Measurements from ENCODE around the gene ISM1. TPM values are rescaled to one million over a fixed set of nuclear protein-coding genes. Genes with fewer than 3 reads are reported as not detected.
A peak's percentile ranks its signal among the peaks of the same experiment; 100 is the strongest.

ISM1 gene
- total and polyA plus RNA-seq, 2 of the 13 experiments (the other 11 are each of a cell fraction or from before 2014, with no cell fraction given) = 0.40 to 1.4 TPM

DNA sequence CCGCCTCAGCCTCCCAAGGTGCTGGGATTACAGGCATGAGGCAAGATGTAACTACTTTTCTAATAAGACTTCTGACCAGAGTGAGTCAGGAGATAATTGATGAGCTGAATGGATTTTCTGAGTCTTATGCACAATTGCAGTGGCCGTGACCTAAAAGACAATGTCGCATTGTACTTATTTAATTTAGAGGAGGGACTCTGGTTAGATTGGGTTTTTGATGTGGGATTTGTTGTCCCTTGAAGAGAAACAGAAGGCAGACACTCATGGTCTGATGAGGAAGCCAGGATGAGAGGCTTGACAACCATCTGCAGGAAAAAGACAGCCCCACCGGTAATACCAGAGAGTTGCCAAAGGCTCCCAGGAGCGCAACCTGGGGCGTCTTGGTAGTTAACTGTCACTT is 68.0 kb downstream of the ISM1 start:
- no peak overlapping the region for H3K9ac ChIP-seq (ENCODE audit: insufficient read depth, low read depth, low read length)

DNA sequence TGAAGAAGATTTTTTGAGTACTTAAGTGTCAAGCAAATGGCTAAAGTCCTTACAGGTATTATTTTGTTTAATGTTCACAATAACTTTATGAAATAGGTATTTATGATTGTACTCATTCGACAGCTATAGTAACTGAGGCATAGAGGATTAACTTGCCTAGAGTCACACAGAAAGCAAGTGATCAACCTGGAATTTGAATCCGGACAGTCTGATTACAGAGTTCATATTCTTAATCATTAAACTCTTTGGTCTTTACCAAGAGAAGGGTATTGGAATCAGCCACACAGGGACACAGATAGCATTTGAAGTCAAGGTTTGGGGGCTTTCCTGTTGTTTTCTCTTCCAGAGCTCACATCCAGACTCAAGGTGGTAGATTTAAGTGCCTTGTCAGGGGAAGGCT is 69.7 kb downstream of the ISM1 start:
- no peak for DNase-seq (ENCODE audit: low spot score)
- in situ Hi-C loops (cut with HindIII; ENCODE audit: extremely low pct_ligation_motif_present, low pct_unique_long_range_greater_than_20kb) = loop anchor here (25.0 kb wide), 1 partner anchor 328 kb away; no protein-coding TSS in a partner anchor
- H4K20me1 ChIP-seq (ENCODE audit: insufficient read depth, low read length) = no peaks in the 10 kb centered on the region
- no peak overlapping the region for H3K9ac ChIP-seq (ENCODE audit: insufficient read depth, low read depth, low read length)
- no peaks in the 10 kb centered on the region for H3K9me3 ChIP-seq (ENCODE audit: low read length)
- ATAC-seq = no peak
- 85% methylated on average over 2 of the region's 2 CpGs for WGBS (ENCODE audit: low lambda C conversion rate)
- H3K27ac ChIP-seq (ENCODE audit: extremely low read length, insufficient read depth, low read length) = no peak overlapping the region
- no peaks in the 10 kb centered on the region for H3K27me3 ChIP-seq (ENCODE audit: control insufficient read depth in 1 of 2, insufficient read depth in 2 of 2, low read length in 2 of 2)
- H3K4me2 ChIP-seq (ENCODE audit: low read depth, low read length) = no peak overlapping the region
- H3K79me2 ChIP-seq (ENCODE audit: insufficient read depth, low read length) = no peaks in the 10 kb centered on the region
- FAIRE-seq = no peak
- no TSS peak for BruUV-seq (replicated peaks)
- intact Hi-C loops (cut with micrococcal nuclease; ENCODE audit: unreplicated experiment) = no loop called here
- H3K36me3 ChIP-seq (replicated peaks in 1 of 2; ENCODE audit: control insufficient read depth in 1 of 2, insufficient read depth in 2 of 2, low read length in 2 of 2) = no peaks in the 10 kb centered on the region
- H3K4me3 ChIP-seq (replicated peaks in 1 of 3; ENCODE audit: insufficient read depth in 1 of 3, low read depth in 2 of 3, low read length in 3 of 3) = no peak overlapping the region
- CTCF ChIA-PET (ENCODE audit: low intra/inter-chr PET ratio, low total read pairs) = no interaction called here
- POLR2A ChIA-PET = no interaction called here
- H3K4me1 ChIP-seq (ENCODE audit: insufficient read depth, low read length) = peaks cover 21% of the 10 kb centered on the region
- H2AFZ ChIP-seq (ENCODE audit: low read length) = no peak overlapping the region
- TF ChIP-seq MBD4 (IDR thresholded peaks at IDR 0.05; ENCODE audit: borderline replicate concordance, low read length) (no peak), ZNF563 (CRISPR knock-in tag; IDR thresholded peaks at IDR 0.05) (no peak), NCOA5 (CRISPR knock-in tag; IDR thresholded peaks at IDR 0.05) (no peak), MTF2 (CRISPR knock-in tag; IDR thresholded peaks at IDR 0.05; ENCODE audit: borderline replicate concordance) (no peak), TSC22D2 (CRISPR knock-in tag; IDR thresholded peaks at IDR 0.05; ENCODE audit: borderline replicate concordance) (no peak), MAFK (conservative IDR thresholded peaks at IDR 0.05 in 1 of 2, IDR thresholded peaks at IDR 0.05 in 1 of 2; ENCODE audit: low read length in 2 of 2) (no peak), ZSCAN21 (CRISPR knock-in tag; IDR thresholded peaks at IDR 0.05; ENCODE audit: borderline replicate concordance) (no peak), SIN3A (IDR thresholded peaks at IDR 0.05; ENCODE audit: borderline replicate concordance, low read depth, low read length) (no peak)
- TF ChIP-seq, protein P1, sequence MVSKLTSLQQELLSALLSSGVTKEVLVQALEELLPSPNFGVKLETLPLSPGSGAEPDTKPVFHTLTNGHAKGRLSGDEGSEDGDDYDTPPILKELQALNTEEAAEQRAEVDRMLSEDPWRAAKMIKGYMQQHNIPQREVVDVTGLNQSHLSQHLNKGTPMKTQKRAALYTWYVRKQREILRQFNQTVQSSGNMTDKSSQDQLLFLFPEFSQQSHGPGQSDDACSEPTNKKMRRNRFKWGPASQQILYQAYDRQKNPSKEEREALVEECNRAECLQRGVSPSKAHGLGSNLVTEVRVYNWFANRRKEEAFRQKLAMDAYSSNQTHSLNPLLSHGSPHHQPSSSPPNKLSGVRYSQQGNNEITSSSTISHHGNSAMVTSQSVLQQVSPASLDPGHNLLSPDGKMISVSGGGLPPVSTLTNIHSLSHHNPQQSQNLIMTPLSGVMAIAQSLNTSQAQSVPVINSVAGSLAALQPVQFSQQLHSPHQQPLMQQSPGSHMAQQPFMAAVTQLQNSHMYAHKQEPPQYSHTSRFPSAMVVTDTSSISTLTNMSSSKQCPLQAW (CRISPR knock-in tag; IDR thresholded peaks at IDR 0.05) = no peak
- TF ChIP-seq, protein P2, sequence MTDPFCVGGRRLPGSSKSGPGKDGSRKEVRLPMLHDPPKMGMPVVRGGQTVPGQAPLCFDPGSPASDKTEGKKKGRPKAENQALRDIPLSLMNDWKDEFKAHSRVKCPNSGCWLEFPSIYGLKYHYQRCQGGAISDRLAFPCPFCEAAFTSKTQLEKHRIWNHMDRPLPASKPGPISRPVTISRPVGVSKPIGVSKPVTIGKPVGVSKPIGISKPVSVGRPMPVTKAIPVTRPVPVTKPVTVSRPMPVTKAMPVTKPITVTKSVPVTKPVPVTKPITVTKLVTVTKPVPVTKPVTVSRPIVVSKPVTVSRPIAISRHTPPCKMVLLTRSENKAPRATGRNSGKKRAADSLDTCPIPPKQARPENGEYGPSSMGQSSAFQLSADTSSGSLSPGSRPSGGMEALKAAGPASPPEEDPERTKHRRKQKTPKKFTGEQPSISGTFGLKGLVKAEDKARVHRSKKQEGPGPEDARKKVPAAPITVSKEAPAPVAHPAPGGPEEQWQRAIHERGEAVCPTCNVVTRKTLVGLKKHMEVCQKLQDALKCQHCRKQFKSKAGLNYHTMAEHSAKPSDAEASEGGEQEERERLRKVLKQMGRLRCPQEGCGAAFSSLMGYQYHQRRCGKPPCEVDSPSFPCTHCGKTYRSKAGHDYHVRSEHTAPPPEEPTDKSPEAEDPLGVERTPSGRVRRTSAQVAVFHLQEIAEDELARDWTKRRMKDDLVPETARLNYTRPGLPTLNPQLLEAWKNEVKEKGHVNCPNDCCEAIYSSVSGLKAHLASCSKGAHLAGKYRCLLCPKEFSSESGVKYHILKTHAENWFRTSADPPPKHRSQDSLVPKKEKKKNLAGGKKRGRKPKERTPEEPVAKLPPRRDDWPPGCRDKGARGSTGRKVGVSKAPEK (CRISPR knock-in tag; IDR thresholded peaks at IDR 0.05; ENCODE audit: borderline replicate concordance) = no peak

More for the DNA sequence above, 68.0 kb downstream of the ISM1 start:
- Histone ChIP-seq H3K79me2 (ENCODE audit: insufficient read depth, low read length) (no peaks in the 10 kb centered on the region), H2AFZ (ENCODE audit: low read length) (no peak overlapping the region), H3K9me3 (ENCODE audit: low read length) (no peaks in the 10 kb centered on the region), H3K36me3 (replicated peaks in 1 of 2; ENCODE audit: control insufficient read depth in 1 of 2, insufficient read depth in 2 of 2, low read length in 2 of 2) (no peaks in the 10 kb centered on the region), H3K27ac (ENCODE audit: extremely low read length, insufficient read depth, low read length) (no peak overlapping the region), H3K4me1 (ENCODE audit: insufficient read depth, low read length) (peaks cover 21% of the 10 kb centered on the region), H3K4me2 (ENCODE audit: low read depth, low read length) (no peak overlapping the region), H3K27me3 (ENCODE audit: control insufficient read depth in 1 of 2, insufficient read depth in 2 of 2, low read length in 2 of 2) (no peaks in the 10 kb centered on the region), H4K20me1 (ENCODE audit: insufficient read depth, low read length) (no peaks in the 10 kb centered on the region), H3K4me3 (replicated peaks in 1 of 3; ENCODE audit: insufficient read depth in 1 of 3, low read depth in 2 of 3, low read length in 3 of 3) (no peak overlapping the region)
- no peak for FAIRE-seq
- TF ChIP-seq RORA (CRISPR knock-in tag; IDR thresholded peaks at IDR 0.05) (no peak), DNMT1 (CRISPR knock-in tag; IDR thresholded peaks at IDR 0.05) (no peak)
- TF ChIP-seq, protein P3, sequence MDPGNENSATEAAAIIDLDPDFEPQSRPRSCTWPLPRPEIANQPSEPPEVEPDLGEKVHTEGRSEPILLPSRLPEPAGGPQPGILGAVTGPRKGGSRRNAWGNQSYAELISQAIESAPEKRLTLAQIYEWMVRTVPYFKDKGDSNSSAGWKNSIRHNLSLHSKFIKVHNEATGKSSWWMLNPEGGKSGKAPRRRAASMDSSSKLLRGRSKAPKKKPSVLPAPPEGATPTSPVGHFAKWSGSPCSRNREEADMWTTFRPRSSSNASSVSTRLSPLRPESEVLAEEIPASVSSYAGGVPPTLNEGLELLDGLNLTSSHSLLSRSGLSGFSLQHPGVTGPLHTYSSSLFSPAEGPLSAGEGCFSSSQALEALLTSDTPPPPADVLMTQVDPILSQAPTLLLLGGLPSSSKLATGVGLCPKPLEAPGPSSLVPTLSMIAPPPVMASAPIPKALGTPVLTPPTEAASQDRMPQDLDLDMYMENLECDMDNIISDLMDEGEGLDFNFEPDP (CRISPR knock-in tag; conservative IDR thresholded peaks at IDR 0.05) = 0 out of 2 replicates have a peak, but pooled peaks have one; percentile 63
- CTCF ChIA-PET (ENCODE audit: low intra/inter-chr PET ratio, low total read pairs) = no interaction called here
- in situ Hi-C loops (cut with HindIII; ENCODE audit: extremely low pct_ligation_motif_present, low pct_unique_long_range_greater_than_20kb) = loop anchor here (25.0 kb wide), 1 partner anchor 327 kb away; no protein-coding TSS in a partner anchor
- no TSS peak for BruUV-seq (replicated peaks)
- intact Hi-C loops (cut with micrococcal nuclease; ENCODE audit: unreplicated experiment) = loop anchor here (2.0 kb wide), 1 partner anchor 44 kb away; no protein-coding TSS in a partner anchor
- 89% methylated on average over 6 of the region's 6 CpGs for WGBS (ENCODE audit: low lambda C conversion rate)
- DNase-seq (ENCODE audit: low spot score) = no peak
- no peak for ATAC-seq
- POLR2A ChIA-PET = no interaction called here

Measured in HepG2 (cell line).